Measurements from ENCODE around the gene SPATS2. TPM values are rescaled to one million over a fixed set of nuclear protein-coding genes. Genes with fewer than 3 reads are reported as not detected.

The SPATS2 gene
- total and polyA plus RNA-seq, 2 donors (not counting 3 experiments of a cell fraction or from before 2014, with no cell fraction given) = 55.8 to 66.5 TPM

GRCh38 chr12:49543914-49544815 lies 176.9 kb downstream of the SPATS2 start:
- dilution Hi-C loops (cut with MboI; ENCODE audit: extremely low pct_ligation_motif_present, low sequenced_read_pairs) = no loop called here
- intact Hi-C loops (cut with micrococcal nuclease) = no loop called here
- ChIA-PET CTCF (interaction anchor here (0.8 to 2.1 kb wide), 4 partner anchors 185 to 213 kb away, joined by 3 to 9 read pairs (median 5); no protein-coding TSS in a partner anchor), POLR2A (interaction anchor here (0.7 kb wide), 1 partner anchor 202 kb away, joined by 9 read pairs; no protein-coding TSS in a partner anchor)
- Histone ChIP-seq H3K36me3 (ENCODE audit: control insufficient read depth in 2 of 2, extremely low read depth in 1 of 2, insufficient read depth in 2 of 2, low read length in 2 of 2) (no peaks in the 10 kb centered on the region), H3K27ac (ENCODE audit: insufficient read depth, low read depth, low read length) (no peak overlapping the region), H2AFZ (ENCODE audit: low read depth, low read length) (no peak overlapping the region), H3K27me3 (ENCODE audit: control insufficient read depth in 2 of 2, insufficient read depth in 2 of 2, low read length in 2 of 2) (peaks cover 15% of the 10 kb centered on the region in 2 experiments), H3K79me2 (ENCODE audit: control insufficient read depth, insufficient read depth, low read length) (no peaks in the 10 kb centered on the region), H3K4me2 (ENCODE audit: insufficient read depth, low read length) (no peak overlapping the region), H3K4me1 (ENCODE audit: control insufficient read depth, extremely low read depth, insufficient read depth, low read length) (peaks cover 3% of the 10 kb centered on the region), H3K9me1 (replicated peaks; ENCODE audit: control insufficient read depth, extremely low read depth, insufficient read depth, low read length) (no peaks in the 10 kb centered on the region), H3K9me3 (replicated peaks; ENCODE audit: control insufficient read depth, insufficient read depth, low read length) (no peaks in the 10 kb centered on the region), H4K20me1 (replicated peaks; ENCODE audit: control insufficient read depth, extremely low read depth, insufficient read depth, low read length) (no peaks in the 10 kb centered on the region), H3K9ac (replicated peaks; ENCODE audit: extremely low read depth, insufficient read depth, low read length) (no peak overlapping the region), H3K4me3 (replicated peaks in 1 of 3; ENCODE audit: insufficient read depth in 1 of 3, low read depth in 1 of 3, low read length in 3 of 3) (no peak overlapping the region)
- TF ChIP-seq CTCF (IDR thresholded peaks at IDR 0.05; ENCODE audit: extremely low read depth in 1 of 2, insufficient read depth in 1 of 2, low read depth in 1 of 2, low read length in 2 of 2) (no peak), FOS (IDR thresholded peaks at IDR 0.05; ENCODE audit: borderline replicate concordance, insufficient read depth, low read length) (no peak), JUN (IDR thresholded peaks at IDR 0.05; ENCODE audit: borderline replicate concordance, insufficient read depth, insufficient read length, low read depth) (no peak), MYC (IDR thresholded peaks at IDR 0.05; ENCODE audit: low read depth, low read length) (no peak)
- FAIRE-seq (no peak), DNase-seq (ENCODE audit: low read depth, low spot score) (no peak)
- BruUV-seq (replicated peaks) = no TSS peak

Measured in endothelial cell of umbilical vein (primary cell).